Measurements from ENCODE around the gene KRT73.

KRT73 gene

DNA sequence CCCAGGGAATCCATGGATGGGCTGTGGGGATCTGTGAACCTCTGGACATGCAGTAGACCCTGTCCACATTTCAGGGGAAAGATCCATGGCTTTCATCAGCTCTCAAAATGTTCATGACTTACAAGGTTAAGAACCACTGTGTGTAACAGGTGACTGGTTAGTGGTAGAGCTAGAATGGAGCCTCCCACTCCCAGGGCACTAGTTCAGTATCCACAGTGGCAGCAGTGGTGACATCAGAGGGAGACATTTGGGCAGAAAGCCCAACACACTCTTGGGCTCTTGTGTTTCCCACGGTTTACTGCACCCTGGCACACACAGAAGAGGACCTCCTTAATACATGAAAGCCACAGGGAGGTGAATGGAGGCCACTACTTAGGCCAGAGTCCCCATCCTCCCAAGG is 53.8 kb downstream of the KRT73 start:
- no peak for DNase-seq

GRCh38 chr12:52561880-52562449 is 56.4 kb downstream of the KRT73 start:
- no peak for DNase-seq

GRCh38 chr12:52559979-52560378 is 58.4 kb downstream of the KRT73 start:
- DNase-seq: no peak

GRCh38 chr12:52558781-52559445 is 59.4 kb downstream of the KRT73 start:
- no peak for DNase-seq

Data from right kidney (tissue), 1 donor.